GM23338 (cell line): ENCODE results near the gene CHAC1. TPM values are rescaled to one million over a fixed set of nuclear protein-coding genes. Genes with fewer than 3 reads are reported as not detected.
"Not testable (repeated sequence)": the region's sequence is repeated elsewhere in the genome, so short reads cannot be mapped to it uniquely, and the experiment has no call there.

Experiments
- ATAC-seq: fragments of 200-7000 bp; cut with Tn5 transposase; 3 replicates; pipeline ENCODE4 v1.9.1; 2020
- DNase-seq: peaks from one replicate; pipeline ENCODE4 v3.0.0-alpha.2; 2015; ENCODE audit warnings: low spot score
- H2AFZ ChIP-seq: fragments of 200-600 bp; sonication (generic); 2 replicates; pipeline ENCODE4 v1.8.0; 2016; ENCODE audit warnings: antibody characterized with exemption, mild to moderate bottlenecking, moderate library complexity
- H3F3A ChIP-seq: fragments of 200-600 bp; sonication (generic); replicated peaks from 2 replicates; pipeline ENCODE4 v1.8.0; 2017; ENCODE audit warnings: antibody characterized with exemption, mixed run types, low read depth
- H3K27ac ChIP-seq: fragments of 200-600 bp; sonication (generic); 2 replicates; pipeline ENCODE4 v1.6.1; 2016; ENCODE audit warnings: low read depth
- H3K27me3 ChIP-seq: fragments of 200-600 bp; sonication (generic); 2 replicates; pipeline ENCODE4 v1.8.0; 2016; ENCODE audit warnings: mild to moderate bottlenecking, mixed run types, moderate library complexity; ENCODE audit not compliant: insufficient read depth
- H3K36me3 ChIP-seq: fragments of 200-600 bp; sonication (generic); 2 replicates; pipeline ENCODE4 v1.8.0; 2016; ENCODE audit warnings: mild to moderate bottlenecking; ENCODE audit not compliant: insufficient read depth
- H3K4me1 ChIP-seq: fragments of 200-600 bp; sonication (generic); 2 replicates; pipeline ENCODE4 v1.8.0; 2016; ENCODE audit warnings: mild to moderate bottlenecking, moderate library complexity; ENCODE audit not compliant: insufficient read depth
- H3K4me2 ChIP-seq: fragments of 200-600 bp; sonication (generic); 2 replicates; pipeline ENCODE4 v1.7.1; 2017; ENCODE audit warnings: mixed run types
- H3K4me3 ChIP-seq: fragments of 200-600 bp; sonication (generic); 2 replicates; pipeline ENCODE4 v1.6.1; 2016; ENCODE audit warnings: mixed run types
- H3K79me2 ChIP-seq: fragments of 200-600 bp; sonication (generic); replicated peaks from 2 replicates; pipeline ENCODE4 v1.8.0; 2017; ENCODE audit warnings: mild to moderate bottlenecking; ENCODE audit not compliant: insufficient read depth
- H3K9me2 ChIP-seq: fragments of 200-600 bp; sonication (generic); 2 replicates; pipeline ENCODE4 v1.8.0; 2017; ENCODE audit not compliant: insufficient read depth
- H4K20me1 ChIP-seq: fragments of 200-600 bp; sonication (generic); replicated peaks from 2 replicates; pipeline ENCODE4 v1.8.0; 2017; ENCODE audit warnings: mild to moderate bottlenecking; ENCODE audit not compliant: insufficient read depth
- H3K27ac Mint-ChIP-seq: 2 replicates; pipeline ENCODE4 v1.8.0; 2020; ENCODE audit warnings: inconsistent platforms, mild to moderate bottlenecking, moderate library complexity, mixed read lengths
- H3K27me3 Mint-ChIP-seq: 3 replicates; pipeline ENCODE4 v1.8.0; 2022; ENCODE audit warnings: low read depth, mild to moderate bottlenecking, moderate library complexity, mixed read lengths, inconsistent platforms; ENCODE audit not compliant: insufficient read depth, poor library complexity
- H3K36me3 Mint-ChIP-seq: 3 replicates; pipeline ENCODE4 v1.8.0; 2021; ENCODE audit warnings: low read depth, mild to moderate bottlenecking, inconsistent platforms, moderate library complexity, mixed read lengths
- H3K4me1 Mint-ChIP-seq: 3 replicates; pipeline ENCODE4 v1.8.0; 2020; ENCODE audit warnings: mild to moderate bottlenecking, inconsistent platforms, mixed read lengths
- H3K4me3 Mint-ChIP-seq: 3 replicates; pipeline ENCODE4 v1.8.0; 2021; ENCODE audit warnings: moderate library complexity, mild to moderate bottlenecking, inconsistent platforms, mixed read lengths
- H3K9me3 Mint-ChIP-seq: 3 replicates; pipeline ENCODE4 v1.8.0; 2020; ENCODE audit warnings: moderate library complexity, mild to moderate bottlenecking, inconsistent platforms, mixed read lengths
- CREB1 ChIP-seq: fragments of 250-450 bp; sonication (Bioruptor Pico); IDR thresholded peaks from 2 replicates; pipeline ENCODE4 v1.5.0; 2020; ENCODE audit warnings: low read depth, mild to moderate bottlenecking, moderate library complexity
- EZH2 ChIP-seq: fragments of 200-600 bp; sonication (generic); IDR thresholded peaks from one replicate; pipeline ENCODE4 v1.8.0; 2017; ENCODE audit warnings: antibody characterized with exemption, mild to moderate bottlenecking, low read depth; ENCODE audit not compliant: unreplicated experiment
- EZH2phosphoT487 ChIP-seq: fragments of 200-600 bp; sonication (generic); IDR thresholded peaks from one replicate; pipeline ENCODE4 v1.8.1; 2018; ENCODE audit warnings: antibody characterized with exemption; ENCODE audit not compliant: unreplicated experiment
- JUNB ChIP-seq: IDR thresholded peaks from one replicate; pipeline ENCODE4 v1.6.1; 2016; ENCODE audit warnings: antibody characterized with exemption; ENCODE audit not compliant: unreplicated experiment
- POLR2AphosphoS5 ChIP-seq: IDR thresholded peaks from 2 replicates; pipeline ENCODE4 v1.6.1; 2016; ENCODE audit warnings: antibody characterized with exemption, low read depth
- STAT1 ChIP-seq: IDR thresholded peaks from one replicate; pipeline ENCODE4 v1.6.1; 2016; ENCODE audit warnings: antibody characterized with exemption; ENCODE audit not compliant: unreplicated experiment
- ZNF331 ChIP-seq: fragments of 250-450 bp; sonication (Bioruptor Pico); IDR thresholded peaks from 2 replicates; pipeline ENCODE4 v1.5.0; 2020; ENCODE audit warnings: low read depth, mild to moderate bottlenecking, moderate library complexity
- polyA plus RNA-seq: library from polyadenylated mRNA; unstranded; fragments of >200 nt; fragmentation: Nextera tagmentation; extraction: Ambion mirVana; gene quantifications from 2 replicates; pipeline ENCODE4 v1.2.1, GENCODE V29; 2016
- total RNA-seq: library from RNA; depleted of rRNA; stranded (reverse); fragments of >200 nt; shearing (Covaris generic); gene quantifications from 2 replicates; pipeline ENCODE4 v1.2.3, GENCODE V29; 2014
- TF ChIP-seq, protein P1 (sequence below): IDR thresholded peaks from one replicate; pipeline ENCODE4 v1.6.1; 2018; ENCODE audit warnings: antibody characterized with exemption; ENCODE audit not compliant: unreplicated experiment
- TF ChIP-seq, protein P2 (sequence below), 2 experiments: fragments of 200-600 bp in 1 of 2; sonication (generic) in 1 of 2; conservative IDR thresholded peaks; 2 replicates each; pipeline versions ENCODE4 v1.5.1 to v1.6.1; 2016 to 2017; ENCODE audit warnings: antibody characterized with exemption in 2 of 2, low read depth in 2 of 2, mild to moderate bottlenecking in 2 of 2, moderate library complexity in 1 of 2

Gene CHAC1
- total and polyA plus RNA-seq, 2 experiments from 2014 or later: 73.0 to 124 TPM

- H3K4me1 ChIP-seq: peaks cover 11% of the 10 kb centered on the region; the same call in 1 of the 2 replicates
- no peaks in the 10 kb centered on the region for H3K27me3 ChIP-seq
- peaks cover 38% of the 10 kb centered on the region for H3K4me1 Mint-ChIP-seq
- no peak overlapping the region for H2AFZ ChIP-seq
- no peak overlapping the region for H3K4me3 Mint-ChIP-seq
- no peak for DNase-seq
- no peaks in the 10 kb centered on the region for H3K9me2 ChIP-seq
- no peaks in the 10 kb centered on the region; the same call in 1 of the 3 replicates for H3K9me3 Mint-ChIP-seq
- no peak overlapping the region for H3K27ac Mint-ChIP-seq
- no peak for ATAC-seq
- H4K20me1 ChIP-seq: no peaks in the 10 kb centered on the region
- TF ChIP-seq POLR2AphosphoS5 (no peak), CREB1 (CRISPR knock-in tag) (no peak), EZH2phosphoT487 (no peak), STAT1 (no peak), JUNB (no peak), ZNF331 (no peak), EZH2 (no peak)
- TF ChIP-seq, protein P1, sequence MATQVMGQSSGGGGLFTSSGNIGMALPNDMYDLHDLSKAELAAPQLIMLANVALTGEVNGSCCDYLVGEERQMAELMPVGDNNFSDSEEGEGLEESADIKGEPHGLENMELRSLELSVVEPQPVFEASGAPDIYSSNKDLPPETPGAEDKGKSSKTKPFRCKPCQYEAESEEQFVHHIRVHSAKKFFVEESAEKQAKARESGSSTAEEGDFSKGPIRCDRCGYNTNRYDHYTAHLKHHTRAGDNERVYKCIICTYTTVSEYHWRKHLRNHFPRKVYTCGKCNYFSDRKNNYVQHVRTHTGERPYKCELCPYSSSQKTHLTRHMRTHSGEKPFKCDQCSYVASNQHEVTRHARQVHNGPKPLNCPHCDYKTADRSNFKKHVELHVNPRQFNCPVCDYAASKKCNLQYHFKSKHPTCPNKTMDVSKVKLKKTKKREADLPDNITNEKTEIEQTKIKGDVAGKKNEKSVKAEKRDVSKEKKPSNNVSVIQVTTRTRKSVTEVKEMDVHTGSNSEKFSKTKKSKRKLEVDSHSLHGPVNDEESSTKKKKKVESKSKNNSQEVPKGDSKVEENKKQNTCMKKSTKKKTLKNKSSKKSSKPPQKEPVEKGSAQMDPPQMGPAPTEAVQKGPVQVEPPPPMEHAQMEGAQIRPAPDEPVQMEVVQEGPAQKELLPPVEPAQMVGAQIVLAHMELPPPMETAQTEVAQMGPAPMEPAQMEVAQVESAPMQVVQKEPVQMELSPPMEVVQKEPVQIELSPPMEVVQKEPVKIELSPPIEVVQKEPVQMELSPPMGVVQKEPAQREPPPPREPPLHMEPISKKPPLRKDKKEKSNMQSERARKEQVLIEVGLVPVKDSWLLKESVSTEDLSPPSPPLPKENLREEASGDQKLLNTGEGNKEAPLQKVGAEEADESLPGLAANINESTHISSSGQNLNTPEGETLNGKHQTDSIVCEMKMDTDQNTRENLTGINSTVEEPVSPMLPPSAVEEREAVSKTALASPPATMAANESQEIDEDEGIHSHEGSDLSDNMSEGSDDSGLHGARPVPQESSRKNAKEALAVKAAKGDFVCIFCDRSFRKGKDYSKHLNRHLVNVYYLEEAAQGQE: no peak
- TF ChIP-seq, protein P2, sequence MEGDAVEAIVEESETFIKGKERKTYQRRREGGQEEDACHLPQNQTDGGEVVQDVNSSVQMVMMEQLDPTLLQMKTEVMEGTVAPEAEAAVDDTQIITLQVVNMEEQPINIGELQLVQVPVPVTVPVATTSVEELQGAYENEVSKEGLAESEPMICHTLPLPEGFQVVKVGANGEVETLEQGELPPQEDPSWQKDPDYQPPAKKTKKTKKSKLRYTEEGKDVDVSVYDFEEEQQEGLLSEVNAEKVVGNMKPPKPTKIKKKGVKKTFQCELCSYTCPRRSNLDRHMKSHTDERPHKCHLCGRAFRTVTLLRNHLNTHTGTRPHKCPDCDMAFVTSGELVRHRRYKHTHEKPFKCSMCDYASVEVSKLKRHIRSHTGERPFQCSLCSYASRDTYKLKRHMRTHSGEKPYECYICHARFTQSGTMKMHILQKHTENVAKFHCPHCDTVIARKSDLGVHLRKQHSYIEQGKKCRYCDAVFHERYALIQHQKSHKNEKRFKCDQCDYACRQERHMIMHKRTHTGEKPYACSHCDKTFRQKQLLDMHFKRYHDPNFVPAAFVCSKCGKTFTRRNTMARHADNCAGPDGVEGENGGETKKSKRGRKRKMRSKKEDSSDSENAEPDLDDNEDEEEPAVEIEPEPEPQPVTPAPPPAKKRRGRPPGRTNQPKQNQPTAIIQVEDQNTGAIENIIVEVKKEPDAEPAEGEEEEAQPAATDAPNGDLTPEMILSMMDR (conservative IDR thresholded peaks at IDR 0.05; ENCODE audit: low read depth in 2 of 2): no peak
- H3K79me2 ChIP-seq: peaks cover 7% of the 10 kb centered on the region
- H3K27ac ChIP-seq: no peak overlapping the region
- H3K36me3 ChIP-seq: no peaks in the 10 kb centered on the region; the same call in 1 of the 2 replicates
- no peak overlapping the region for H3K4me3 ChIP-seq
- peaks cover 31% of the 10 kb centered on the region for H3K36me3 Mint-ChIP-seq
- H3F3A ChIP-seq: peaks cover 22% of the 10 kb centered on the region
- peaks cover 33% of the 10 kb centered on the region for H3K27me3 Mint-ChIP-seq
- no peak overlapping the region for H3K4me2 ChIP-seq
Observed at GRCh38 chr15:40960925-40961324, 7.7 kb downstream of the CHAC1 start.

DNA sequence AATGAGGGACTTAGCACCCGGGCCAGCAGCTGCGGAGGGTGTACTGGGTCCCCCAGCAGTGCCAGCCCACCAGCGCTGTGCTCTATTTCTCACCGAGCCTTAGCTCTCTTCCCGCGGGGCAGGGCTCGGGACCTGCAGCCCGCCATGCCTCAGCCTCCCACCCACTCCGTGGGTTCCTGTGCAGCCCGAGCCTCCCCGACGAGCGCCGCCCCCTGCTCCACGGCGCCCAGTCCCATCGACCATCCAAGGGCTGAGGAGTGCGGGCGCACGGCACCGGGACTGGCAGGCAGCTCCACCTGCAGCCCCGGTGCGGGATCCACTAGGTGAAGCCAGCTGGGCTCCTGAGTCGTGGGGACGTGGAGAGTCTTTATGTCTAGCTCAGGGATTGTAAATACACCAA lies 8.5 kb downstream of the CHAC1 start:
- not testable (repeated sequence) for H3K4me3 ChIP-seq, H3K27ac ChIP-seq, H3K9me2 ChIP-seq, H4K20me1 ChIP-seq, H3K4me2 ChIP-seq, ATAC-seq, DNase-seq, H3K36me3 ChIP-seq, H3K4me3 Mint-ChIP-seq, H2AFZ ChIP-seq, H3K79me2 ChIP-seq, H3K27me3 ChIP-seq, H3K27ac Mint-ChIP-seq, H3K9me3 Mint-ChIP-seq
- H3K4me1 Mint-ChIP-seq: peaks cover 38% of the 10 kb centered on the region
- H3K27me3 Mint-ChIP-seq: peaks cover 29% of the 10 kb centered on the region
- Histone ChIP-seq H3K4me1 (peaks cover 11% of the 10 kb centered on the region; the same call in 1 of the 2 replicates), H3F3A (peaks cover 20% of the 10 kb centered on the region)
- H3K36me3 Mint-ChIP-seq: peaks cover 23% of the 10 kb centered on the region; the same call in 2 of the 3 replicates

DNA sequence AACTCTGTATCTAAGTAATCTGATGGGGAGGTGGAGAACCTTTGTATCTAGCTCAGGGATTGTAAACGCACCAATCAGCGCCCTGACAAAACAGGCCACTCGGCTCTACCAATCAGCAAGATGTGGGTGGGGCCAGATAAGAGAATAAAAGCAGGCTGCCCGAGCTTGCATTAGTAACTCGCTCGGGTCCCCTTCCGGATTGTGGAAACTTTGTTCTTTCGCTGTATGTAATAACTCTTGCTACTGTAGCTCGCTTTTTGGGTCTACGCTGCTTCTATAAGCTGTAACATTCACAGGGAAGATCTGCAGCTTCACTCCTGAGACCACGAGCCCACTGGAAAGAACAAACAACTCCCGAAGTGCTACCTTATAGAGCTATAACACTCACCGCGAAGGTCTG lies 9.0 kb downstream of the CHAC1 start:
- Mint-ChIP-seq H3K36me3 (peaks cover 17% of the 10 kb centered on the region; the same call in 2 of the 3 replicates), H3K27me3 (peaks cover 29% of the 10 kb centered on the region), H3K4me1 (peaks cover 40% of the 10 kb centered on the region)
- H3K9me2 ChIP-seq, ATAC-seq, H3K27ac Mint-ChIP-seq, H3K4me2 ChIP-seq, H3K36me3 ChIP-seq, H3K27ac ChIP-seq, H4K20me1 ChIP-seq, H3K4me3 Mint-ChIP-seq, H3K79me2 ChIP-seq, DNase-seq, H3K9me3 Mint-ChIP-seq, H3K4me3 ChIP-seq, H2AFZ ChIP-seq, H3K27me3 ChIP-seq: not testable (repeated sequence)
- H3K4me1 ChIP-seq: peaks cover 11% of the 10 kb centered on the region; the same call in 1 of the 2 replicates
- H3F3A ChIP-seq: peaks cover 16% of the 10 kb centered on the region; the same call in 1 of the 2 replicates
